Chondrocyte (in vitro differentiated cells): Measurements from ENCODE around the gene POLD3. TPM values are rescaled to one million over a fixed set of nuclear protein-coding genes. Genes with fewer than 3 reads are reported as not detected.
"Not testable (repeated sequence)": the region's sequence is repeated elsewhere in the genome, so short reads cannot be mapped to it uniquely, and the experiment has no call there.

Source experiments
- DNase-seq: peaks from one replicate; pipeline ENCODE4 v3.0.0; 2021; ENCODE audit warnings: mixed read lengths, low spot score
- H3K27ac Mint-ChIP-seq: one replicate; pipeline ENCODE4 v1.8.0; 2021; ENCODE audit warnings: mild to moderate bottlenecking, moderate library complexity, mixed read lengths; ENCODE audit not compliant: unreplicated experiment
- H3K27me3 Mint-ChIP-seq: 2 replicates; pipeline ENCODE4 v1.8.0; 2021; ENCODE audit warnings: low read depth, mixed read lengths
- H3K36me3 Mint-ChIP-seq: 2 replicates; pipeline ENCODE4 v1.8.0; 2021; ENCODE audit warnings: low read depth, mixed read lengths
- H3K4me1 Mint-ChIP-seq: 2 replicates; pipeline ENCODE4 v1.8.0; 2021; ENCODE audit warnings: low read depth, mild to moderate bottlenecking, mixed read lengths
- H3K4me3 Mint-ChIP-seq: one replicate; pipeline ENCODE4 v1.8.0; 2021; ENCODE audit warnings: mild to moderate bottlenecking, moderate library complexity, mixed read lengths; ENCODE audit not compliant: unreplicated experiment
- H3K9me3 Mint-ChIP-seq: 2 replicates; pipeline ENCODE4 v1.8.0; 2021; ENCODE audit warnings: low read depth, mixed read lengths
- CTCF ChIP-seq: fragments of 200-600 bp; sonication (generic); IDR thresholded peaks from 2 replicates; pipeline ENCODE4 v1.5.0; 2021; ENCODE audit warnings: antibody characterized with exemption, mild to moderate bottlenecking, moderate library complexity
- total RNA-seq: library from RNA; stranded (reverse); gene quantifications from 3 replicates; pipeline ENCODE4 v1.2.1, GENCODE V29; 2021

The POLD3 gene
- total RNA-seq, 1 donor from 2014 or later: 9.4 TPM

GRCh38 chr11:74648894-74649293 lies 56.5 kb downstream of the POLD3 start:
- H3K4me3 Mint-ChIP-seq: no peak overlapping the region
- no peak for DNase-seq
- H3K27ac Mint-ChIP-seq: no peak overlapping the region
- no peaks in the 10 kb centered on the region for H3K9me3 Mint-ChIP-seq
- H3K4me1 Mint-ChIP-seq: no peaks in the 10 kb centered on the region
- H3K36me3 Mint-ChIP-seq: peaks cover 2% of the 10 kb centered on the region
- H3K27me3 Mint-ChIP-seq: no peaks in the 10 kb centered on the region
- TF ChIP-seq CTCF: no peak

- Mint-ChIP-seq H3K4me3 (no peak overlapping the region), H3K27ac (no peak overlapping the region), H3K9me3 (no peaks in the 10 kb centered on the region), H3K36me3 (peaks cover 4% of the 10 kb centered on the region), H3K27me3 (no peaks in the 10 kb centered on the region), H3K4me1 (no peaks in the 10 kb centered on the region)
- TF ChIP-seq CTCF: no peak
- DNase-seq: no peak
Measured at GRCh38 chr11:74650498-74650897, 58.1 kb downstream of the POLD3 start.

- Mint-ChIP-seq H3K27ac (no peak overlapping the region), H3K9me3 (peaks cover 4% of the 10 kb centered on the region), H3K36me3 (peaks cover 2% of the 10 kb centered on the region), H3K4me3 (no peak overlapping the region), H3K4me1 (no peaks in the 10 kb centered on the region), H3K27me3 (no peaks in the 10 kb centered on the region)
- no peak for TF ChIP-seq CTCF
- DNase-seq: no peak
Measured at GRCh38 chr11:74654976-74655375, 62.6 kb downstream of the POLD3 start.

GRCh38 chr11:74659124-74659523 lies 66.7 kb downstream of the POLD3 start:
- not testable (repeated sequence) for H3K36me3 Mint-ChIP-seq, H3K27me3 Mint-ChIP-seq, H3K4me1 Mint-ChIP-seq, H3K9me3 Mint-ChIP-seq, H3K4me3 Mint-ChIP-seq, H3K27ac Mint-ChIP-seq, DNase-seq

GRCh38 chr11:74662487-74663103 lies 70.2 kb downstream of the POLD3 start:
- H3K27ac Mint-ChIP-seq: no peak overlapping the region
- no peak overlapping the region for H3K4me3 Mint-ChIP-seq
- H3K9me3 Mint-ChIP-seq: peaks cover 10% of the 10 kb centered on the region
- TF ChIP-seq CTCF: no peak
- H3K36me3 Mint-ChIP-seq: no peaks in the 10 kb centered on the region
- no peak for DNase-seq
- no peaks in the 10 kb centered on the region for H3K4me1 Mint-ChIP-seq
- no peaks in the 10 kb centered on the region for H3K27me3 Mint-ChIP-seq

GRCh38 chr11:74663315-74663714 lies 70.9 kb downstream of the POLD3 start:
- Mint-ChIP-seq H3K4me1 (no peaks in the 10 kb centered on the region), H3K9me3 (peaks cover 10% of the 10 kb centered on the region), H3K36me3 (no peaks in the 10 kb centered on the region), H3K27ac (no peak overlapping the region), H3K27me3 (no peaks in the 10 kb centered on the region), H3K4me3 (no peak overlapping the region)
- no peak for TF ChIP-seq CTCF
- no peak for DNase-seq
